Stimulated activated effector memory CD8-positive, alpha-beta T cell treated with anti-CD3 and anti-CD28 coated beads, Interleukin-12 subunit alpha, Interleukin-12 subunit beta, amount 100 ng/mL, for 72 hours (primary cell): Measurements from ENCODE around the gene ERCC6L2.

Experiments
- ATAC-seq: fragments of 150-1000 bp; cut with Tn5 transposase; 2 replicates; pipeline ENCODE4 v1.10.0; 2021
- DNase-seq, 2 donors: peaks; one replicate each; pipeline ENCODE4 v3.0.0; 2021 to 2022; ENCODE audit warnings: low spot score in 2 of 2
- H3K27ac Mint-ChIP-seq: one replicate; pipeline ENCODE4 v1.8.0; 2022; ENCODE audit warnings: mild to moderate bottlenecking, mixed read lengths
- H3K36me3 Mint-ChIP-seq: one replicate; pipeline ENCODE4 v1.8.0; 2022; ENCODE audit warnings: mild to moderate bottlenecking, mixed read lengths
- H3K4me1 Mint-ChIP-seq: one replicate; pipeline ENCODE4 v1.8.0; 2022; ENCODE audit warnings: mixed read lengths
- H3K4me3 Mint-ChIP-seq: one replicate; pipeline ENCODE4 v1.8.0; 2022; ENCODE audit warnings: mild to moderate bottlenecking, mixed read lengths
- H3K9me3 Mint-ChIP-seq: one replicate; pipeline ENCODE4 v1.8.0; 2022; ENCODE audit warnings: mixed read lengths

ERCC6L2 gene

DNA sequence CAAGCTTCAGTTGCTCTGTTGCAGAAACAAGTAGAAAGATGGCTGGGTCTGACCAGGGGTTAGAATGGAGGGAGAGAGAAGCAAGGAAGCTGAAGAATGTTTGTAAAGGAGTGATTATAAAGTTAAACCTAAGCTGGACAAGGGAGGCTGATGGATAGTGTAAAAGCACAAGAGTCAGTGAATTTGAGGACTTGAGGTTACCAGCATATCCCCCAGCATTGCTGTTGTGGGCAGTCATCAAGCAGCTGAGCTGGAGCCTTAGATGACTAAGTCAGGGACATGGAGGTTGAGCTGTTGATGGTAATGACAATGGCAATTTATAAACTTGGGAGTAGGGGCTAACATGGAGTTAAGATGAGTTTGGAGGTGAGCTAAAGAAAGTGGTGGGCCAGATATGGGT lies 131.5 kb downstream of the ERCC6L2 start:
- ATAC-seq: peak; percentile 36
- Mint-ChIP-seq H3K36me3 (no peaks in the 10 kb centered on the region), H3K27ac (no peak overlapping the region), H3K4me1 (peaks cover 19% of the 10 kb centered on the region), H3K9me3 (no peaks in the 10 kb centered on the region), H3K4me3 (no peak overlapping the region)
- no peak for DNase-seq

DNA sequence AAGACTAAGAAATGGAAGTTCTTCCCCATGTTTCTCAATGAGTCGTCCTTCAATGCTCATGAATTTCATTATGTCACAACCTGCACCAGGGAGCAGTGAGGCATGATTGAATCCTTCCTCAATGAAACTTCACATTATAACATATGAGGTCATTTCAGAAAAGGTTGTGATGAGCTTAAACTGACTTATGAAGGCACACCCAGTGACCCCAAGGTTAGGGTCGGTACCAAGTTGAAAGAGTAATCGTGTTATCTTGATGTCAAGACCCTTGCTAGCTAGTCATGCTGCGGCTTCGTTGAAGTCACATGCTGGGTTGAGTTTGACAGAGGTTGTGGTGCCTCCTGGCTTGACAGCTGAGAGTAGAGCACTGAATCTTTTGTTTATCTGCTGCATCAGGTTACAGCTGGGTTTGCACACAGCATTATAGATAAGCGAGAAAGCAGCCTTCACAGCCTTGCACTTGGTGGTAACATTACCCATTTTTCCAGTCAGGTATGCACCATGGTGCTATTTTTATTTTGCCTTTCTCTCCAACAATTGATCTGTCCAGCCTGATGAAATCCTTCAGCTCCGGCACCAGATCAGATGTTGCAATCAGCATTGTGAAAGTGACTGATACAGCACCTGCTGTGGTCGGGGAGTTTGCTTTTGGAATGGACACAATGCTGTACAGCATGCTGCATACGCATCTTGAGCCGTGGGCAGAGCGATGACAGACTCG lies 133.2 kb downstream of the ERCC6L2 start:
- H3K4me1 Mint-ChIP-seq: peaks cover 19% of the 10 kb centered on the region
- H3K4me3 Mint-ChIP-seq: peak overlapping the region; percentile 26
- ATAC-seq (peak; percentile 59), DNase-seq (peak in 1 of 2 donors; percentile 48)
- no peaks in the 10 kb centered on the region for H3K9me3 Mint-ChIP-seq
- H3K36me3 Mint-ChIP-seq: no peaks in the 10 kb centered on the region
- H3K27ac Mint-ChIP-seq: peak overlapping the region; percentile 73

- peaks cover 23% of the 10 kb centered on the region for H3K4me1 Mint-ChIP-seq
- ATAC-seq: no peak
These were observed 133.7 kb downstream of the ERCC6L2 start for GRCh38 chr9:96009223-96009602.

GRCh38 chr9:96009690-96010472 lies 134.4 kb downstream of the ERCC6L2 start:
- H3K4me1 Mint-ChIP-seq: peaks cover 28% of the 10 kb centered on the region
- peak overlapping the region; percentile 26 for H3K4me3 Mint-ChIP-seq
- ATAC-seq: peak; percentile 94
- DNase-seq: peak in 1 of 2 donors; percentile 63
- no peaks in the 10 kb centered on the region for H3K9me3 Mint-ChIP-seq
- no peaks in the 10 kb centered on the region for H3K36me3 Mint-ChIP-seq
- peak overlapping the region; percentile 73 for H3K27ac Mint-ChIP-seq

More at GRCh38 chr9:96009223-96009602, 133.7 kb downstream of the ERCC6L2 start:
- H3K9me3 Mint-ChIP-seq: no peaks in the 10 kb centered on the region
- no peaks in the 10 kb centered on the region for H3K36me3 Mint-ChIP-seq
- peak overlapping the region; percentile 26 for H3K4me3 Mint-ChIP-seq
- no peak for DNase-seq
- peak overlapping the region; percentile 73 for H3K27ac Mint-ChIP-seq

- Mint-ChIP-seq H3K36me3 (peaks cover 18% of the 10 kb centered on the region), H3K4me1 (peaks cover 60% of the 10 kb centered on the region), H3K27ac (peak overlapping the region; percentile 99), H3K9me3 (no peaks in the 10 kb centered on the region), H3K4me3 (peak overlapping the region; percentile 67)
- DNase-seq (peak in 1 of 2 donors; percentile 62), ATAC-seq (peak; percentile 29)
These were observed 138.6 kb downstream of the ERCC6L2 start for GRCh38 chr9:96014078-96014477.

DNA sequence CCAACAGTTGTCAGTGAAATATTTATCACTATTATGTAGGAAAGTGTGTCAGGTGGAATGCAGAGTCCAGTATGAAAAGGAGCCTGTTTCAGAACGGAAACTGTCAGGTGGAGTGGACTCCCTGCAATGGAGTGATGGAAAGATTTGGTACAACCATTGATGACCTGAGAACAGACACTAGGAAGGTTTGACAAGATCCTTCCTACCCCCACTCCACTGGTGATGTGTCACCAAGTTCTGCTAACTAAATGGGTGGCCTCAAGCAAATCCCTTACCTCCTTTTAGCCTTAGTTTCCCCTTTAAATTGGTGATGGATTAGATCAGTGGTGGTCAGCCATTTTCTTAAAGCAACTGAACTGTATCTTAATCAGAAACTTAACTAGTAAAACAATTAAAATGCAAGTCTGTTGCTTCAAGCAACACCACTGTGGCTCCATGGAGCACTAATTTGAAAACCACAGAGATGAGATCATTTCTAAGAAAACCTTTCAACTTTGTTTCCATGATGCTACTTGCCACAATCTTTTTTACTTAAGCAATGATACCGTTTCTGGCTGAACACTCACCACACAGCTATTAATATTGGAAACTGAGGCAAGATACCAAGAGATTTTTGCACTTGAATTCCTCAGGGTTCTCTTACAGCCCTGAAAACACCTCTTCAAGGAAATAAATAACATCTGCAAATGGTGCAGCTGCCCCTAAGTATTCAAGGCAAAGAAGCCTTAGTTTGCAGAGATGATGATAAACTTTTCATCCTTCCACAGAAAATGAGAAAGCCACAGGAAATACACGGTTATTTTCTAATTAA lies 140.6 kb downstream of the ERCC6L2 start:
- no peaks in the 10 kb centered on the region for H3K9me3 Mint-ChIP-seq
- peak overlapping the region; percentile 49 for H3K4me3 Mint-ChIP-seq
- ATAC-seq (peak; percentile 89), DNase-seq (peak; percentile 30 to 77)
- peak overlapping the region; percentile 99 for H3K27ac Mint-ChIP-seq
- H3K4me1 Mint-ChIP-seq: peaks cover 59% of the 10 kb centered on the region
- H3K36me3 Mint-ChIP-seq: peaks cover 23% of the 10 kb centered on the region
